Measurements from ENCODE around the gene NFATC1. TPM values are rescaled to one million over a fixed set of nuclear protein-coding genes. Genes with fewer than 3 reads are reported as not detected.

NFATC1 gene
- polyA plus RNA-seq, 1 donor, result 12.8 TPM

GRCh38 chr18:79405019-79405780 is 9.5 kb downstream of the NFATC1 start:
- DNase-seq, result no peak

- DNase-seq, result no peak
Observed at GRCh38 chr18:79405781-79406575, 10.2 kb downstream of the NFATC1 start.

GRCh38 chr18:79406708-79407107 is 11.0 kb downstream of the NFATC1 start:
- DNase-seq, result no peak

GRCh38 chr18:79409313-79409712 is 13.6 kb downstream of the NFATC1 start:
- no peak for DNase-seq

- no peak for DNase-seq
Observed at GRCh38 chr18:79410171-79410641, 14.5 kb downstream of the NFATC1 start.

- no peak for DNase-seq
Observed at GRCh38 chr18:79410731-79411613, 15.2 kb downstream of the NFATC1 start.

- DNase-seq, result no peak
Observed at GRCh38 chr18:79411614-79412526, 16.1 kb downstream of the NFATC1 start.

- no peak for DNase-seq
Observed at GRCh38 chr18:79413025-79413424, 17.3 kb downstream of the NFATC1 start.

- DNase-seq, result no peak
Observed at GRCh38 chr18:79413426-79413825, 17.7 kb downstream of the NFATC1 start.

- DNase-seq, result no peak
Observed at GRCh38 chr18:79413901-79414300, 18.2 kb downstream of the NFATC1 start.

- no peak for DNase-seq
Observed at GRCh38 chr18:79416022-79416676, 20.4 kb downstream of the NFATC1 start.

GRCh38 chr18:79416677-79417052 is 20.9 kb downstream of the NFATC1 start:
- no peak for DNase-seq

- no peak for DNase-seq
Observed at GRCh38 chr18:79418236-79418635, 22.5 kb downstream of the NFATC1 start.

- DNase-seq, result no peak
Observed at GRCh38 chr18:79418642-79419041, 22.9 kb downstream of the NFATC1 start.

GRCh38 chr18:79420033-79420745 is 24.5 kb downstream of the NFATC1 start:
- DNase-seq, result no peak

- no peak for DNase-seq
Observed at GRCh38 chr18:79421275-79421857, 25.6 kb downstream of the NFATC1 start.

GRCh38 chr18:79422022-79422782 is 26.5 kb downstream of the NFATC1 start:
- no peak for DNase-seq

- no peak for DNase-seq
Observed at GRCh38 chr18:79422783-79423165, 27.0 kb downstream of the NFATC1 start.

Data from hindlimb muscle (tissue), 1 donor.